ENCODE data around the gene EXOC6B.
A peak's percentile ranks its signal among the peaks of the same experiment; 100 is the strongest.

The EXOC6B gene

GRCh38 chr2:72824224-72824842 is 1.5 kb downstream of the EXOC6B start:
- DNase-seq (ENCODE audit: low read depth, low spot score) = no peak
- Histone ChIP-seq H3K9ac (ENCODE audit: insufficient read length) (no peak overlapping the region), H3K4me3 (peak overlapping the region; percentile 91), H3K27ac (no peak overlapping the region), H3K36me3 (ENCODE audit: insufficient read depth, low read length) (peaks cover 6% of the 10 kb centered on the region; the same call in 1 of the 2 replicates), H3K9me3 (ENCODE audit: low read depth, low read length) (0 out of 2 replicates have a peak, but pooled peaks cover 3% of the 10 kb centered on the region)
- no peak for TF ChIP-seq POLR2AphosphoS5 (IDR thresholded peaks at IDR 0.05; ENCODE audit: borderline replicate concordance, low read depth, low read length)
- no peak for TF ChIP-seq EZH2 (IDR thresholded peaks at IDR 0.05)
- no peak for TF ChIP-seq FOXP2 (optimal IDR thresholded peaks at IDR 0.05; ENCODE audit: control extremely low read depth, extremely low read length, insufficient read depth)

- Histone ChIP-seq H3K36me3 (ENCODE audit: insufficient read depth, low read length) (peaks cover 6% of the 10 kb centered on the region; the same call in 1 of the 2 replicates), H3K27ac (no peak overlapping the region)
Observed at GRCh38 chr2:72822794-72823193, 3.0 kb downstream of the EXOC6B start.

GRCh38 chr2:72821983-72822382 is 3.9 kb downstream of the EXOC6B start:
- H3K36me3 ChIP-seq (ENCODE audit: insufficient read depth, low read length) = peaks cover 6% of the 10 kb centered on the region; the same call in 1 of the 2 replicates
- H3K4me3 ChIP-seq = no peak overlapping the region
- DNase-seq (ENCODE audit: low read depth, low spot score) = no peak
- 0 out of 2 replicates have a peak, but pooled peaks cover 3% of the 10 kb centered on the region for H3K9me3 ChIP-seq (ENCODE audit: low read depth, low read length)
- no peak overlapping the region for H3K27ac ChIP-seq
- TF ChIP-seq POLR2AphosphoS5 (IDR thresholded peaks at IDR 0.05; ENCODE audit: borderline replicate concordance, low read depth, low read length) = no peak
- TF ChIP-seq FOXP2 (optimal IDR thresholded peaks at IDR 0.05; ENCODE audit: control extremely low read depth, extremely low read length, insufficient read depth) = no peak
- TF ChIP-seq EZH2 (IDR thresholded peaks at IDR 0.05) = no peak
- H3K9ac ChIP-seq (ENCODE audit: insufficient read length) = no peak overlapping the region

More at GRCh38 chr2:72822794-72823193, 3.0 kb downstream of the EXOC6B start:
- TF ChIP-seq POLR2AphosphoS5 (IDR thresholded peaks at IDR 0.05; ENCODE audit: borderline replicate concordance, low read depth, low read length) (no peak), FOXP2 (optimal IDR thresholded peaks at IDR 0.05; ENCODE audit: control extremely low read depth, extremely low read length, insufficient read depth) (no peak), EZH2 (IDR thresholded peaks at IDR 0.05) (no peak)
- no peak for DNase-seq (ENCODE audit: low read depth, low spot score)
- Histone ChIP-seq H3K9ac (ENCODE audit: insufficient read length) (no peak overlapping the region), H3K4me3 (no peak overlapping the region), H3K9me3 (ENCODE audit: low read depth, low read length) (0 out of 2 replicates have a peak, but pooled peaks cover 3% of the 10 kb centered on the region)

DNA sequence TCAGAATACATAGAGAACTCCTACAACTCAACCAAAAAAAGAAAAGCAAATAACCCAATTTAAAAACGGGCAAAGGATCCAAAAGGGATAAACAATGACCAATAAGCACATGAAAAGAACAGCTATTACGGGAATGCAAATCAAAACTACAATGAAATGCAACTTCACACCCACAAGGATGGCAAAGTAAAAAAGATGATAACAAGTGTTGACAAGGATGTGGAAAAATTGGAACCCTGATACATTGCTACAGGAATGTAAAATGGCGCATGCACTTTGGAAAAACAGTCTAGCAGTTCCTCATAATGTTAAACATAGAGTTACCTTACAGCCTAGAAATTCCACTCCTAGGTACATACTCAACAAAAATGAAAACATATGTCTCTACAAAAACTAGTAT is 4.7 kb downstream of the EXOC6B start:
- no peak overlapping the region for H3K9ac ChIP-seq (ENCODE audit: insufficient read length)
- TF ChIP-seq POLR2AphosphoS5 (IDR thresholded peaks at IDR 0.05; ENCODE audit: borderline replicate concordance, low read depth, low read length) (no peak), FOXP2 (optimal IDR thresholded peaks at IDR 0.05; ENCODE audit: control extremely low read depth, extremely low read length, insufficient read depth) (no peak), EZH2 (IDR thresholded peaks at IDR 0.05) (no peak)
- H3K9me3 ChIP-seq (ENCODE audit: low read depth, low read length) = 0 out of 2 replicates have a peak, but pooled peaks cover 3% of the 10 kb centered on the region
- H3K4me3 ChIP-seq = no peak overlapping the region
- no peak overlapping the region for H3K27ac ChIP-seq
- H3K36me3 ChIP-seq (ENCODE audit: insufficient read depth, low read length) = peaks cover 6% of the 10 kb centered on the region; the same call in 1 of the 2 replicates
- DNase-seq (ENCODE audit: low read depth, low spot score) = no peak

DNA sequence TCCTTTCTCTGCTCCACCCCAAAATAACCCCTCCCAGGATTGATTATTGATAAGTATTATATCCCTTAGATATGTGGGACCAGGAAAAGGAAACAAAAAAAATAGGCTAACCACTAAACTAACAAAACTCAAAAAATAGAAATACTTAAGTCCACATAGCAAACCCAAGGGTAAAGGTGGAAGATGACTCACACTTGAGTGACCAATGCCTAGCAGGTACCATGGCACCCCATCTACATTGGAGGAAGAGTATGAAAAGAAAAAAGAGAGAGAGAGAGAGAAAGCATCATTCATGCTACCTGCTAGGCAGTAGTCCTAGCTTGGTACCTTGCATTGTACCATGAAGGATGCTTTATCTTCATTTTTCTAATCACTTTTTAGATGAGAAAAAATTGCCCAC is 6.3 kb downstream of the EXOC6B start:
- Histone ChIP-seq H3K9ac (ENCODE audit: insufficient read length) (no peak overlapping the region), H3K4me3 (no peak overlapping the region), H3K36me3 (ENCODE audit: insufficient read depth, low read length) (peaks cover 6% of the 10 kb centered on the region; the same call in 1 of the 2 replicates), H3K27ac (no peak overlapping the region), H3K9me3 (ENCODE audit: low read depth, low read length) (0 out of 2 replicates have a peak, but pooled peaks cover 3% of the 10 kb centered on the region)
- no peak for DNase-seq (ENCODE audit: low read depth, low spot score)
- TF ChIP-seq FOXP2 (optimal IDR thresholded peaks at IDR 0.05; ENCODE audit: control extremely low read depth, extremely low read length, insufficient read depth) (no peak), EZH2 (IDR thresholded peaks at IDR 0.05) (no peak), POLR2AphosphoS5 (IDR thresholded peaks at IDR 0.05; ENCODE audit: borderline replicate concordance, low read depth, low read length) (no peak)

GRCh38 chr2:72815655-72816278 is 10.1 kb downstream of the EXOC6B start:
- H3K27ac ChIP-seq = no peak overlapping the region
- TF ChIP-seq POLR2AphosphoS5 (IDR thresholded peaks at IDR 0.05; ENCODE audit: borderline replicate concordance, low read depth, low read length) (no peak), FOXP2 (optimal IDR thresholded peaks at IDR 0.05; ENCODE audit: control extremely low read depth, extremely low read length, insufficient read depth) (no peak), EZH2 (IDR thresholded peaks at IDR 0.05) (no peak)
- H3K9ac ChIP-seq (ENCODE audit: insufficient read length) = no peak overlapping the region
- peaks cover 2% of the 10 kb centered on the region; the same call in 1 of the 2 replicates for H3K36me3 ChIP-seq (ENCODE audit: insufficient read depth, low read length)
- H3K4me3 ChIP-seq = no peak overlapping the region
- no peaks in the 10 kb centered on the region for H3K9me3 ChIP-seq (ENCODE audit: low read depth, low read length)
- DNase-seq (ENCODE audit: low read depth, low spot score) = no peak

DNA sequence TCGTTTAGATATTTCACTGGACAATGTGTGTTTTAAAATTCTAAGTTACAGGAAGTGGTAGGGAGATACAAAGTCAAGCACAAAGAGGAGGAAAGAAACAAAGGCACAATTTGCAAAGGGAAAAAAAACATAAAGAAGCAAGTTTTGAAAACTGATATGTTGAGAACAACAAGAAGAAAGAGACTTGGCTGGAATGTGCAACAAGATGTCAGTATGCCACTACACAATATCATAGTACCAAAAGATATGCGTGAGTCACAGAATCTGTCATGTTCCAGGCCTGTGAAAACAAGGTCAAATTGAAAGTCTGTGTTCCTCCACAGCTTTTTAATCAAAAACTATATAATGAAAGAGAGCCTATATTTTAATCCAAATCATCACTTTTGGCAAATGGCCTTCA is 12.0 kb downstream of the EXOC6B start:
- H3K4me3 ChIP-seq = no peak overlapping the region
- H3K9ac ChIP-seq (ENCODE audit: insufficient read length) = no peak overlapping the region
- H3K9me3 ChIP-seq (ENCODE audit: low read depth, low read length) = no peaks in the 10 kb centered on the region
- H3K27ac ChIP-seq = no peak overlapping the region
- TF ChIP-seq POLR2AphosphoS5 (IDR thresholded peaks at IDR 0.05; ENCODE audit: borderline replicate concordance, low read depth, low read length) (no peak), EZH2 (IDR thresholded peaks at IDR 0.05) (no peak), FOXP2 (optimal IDR thresholded peaks at IDR 0.05; ENCODE audit: control extremely low read depth, extremely low read length, insufficient read depth) (no peak)
- H3K36me3 ChIP-seq (ENCODE audit: insufficient read depth, low read length) = peaks cover 6% of the 10 kb centered on the region; the same call in 1 of the 2 replicates
- DNase-seq (ENCODE audit: low read depth, low spot score) = no peak

- peaks cover 6% of the 10 kb centered on the region; the same call in 1 of the 2 replicates for H3K36me3 ChIP-seq (ENCODE audit: insufficient read depth, low read length)
- no peaks in the 10 kb centered on the region for H3K9me3 ChIP-seq (ENCODE audit: low read depth, low read length)
- TF ChIP-seq POLR2AphosphoS5 (IDR thresholded peaks at IDR 0.05; ENCODE audit: borderline replicate concordance, low read depth, low read length) = no peak
- no peak for TF ChIP-seq FOXP2 (optimal IDR thresholded peaks at IDR 0.05; ENCODE audit: control extremely low read depth, extremely low read length, insufficient read depth)
- TF ChIP-seq EZH2 (IDR thresholded peaks at IDR 0.05) = no peak
- no peak overlapping the region for H3K9ac ChIP-seq (ENCODE audit: insufficient read length)
- DNase-seq (ENCODE audit: low read depth, low spot score) = no peak
- no peak overlapping the region for H3K27ac ChIP-seq
- H3K4me3 ChIP-seq = no peak overlapping the region
Observed at GRCh38 chr2:72810165-72810564, 15.7 kb downstream of the EXOC6B start.

All from SK-N-MC (cell line).